NT2/D1 (cell line): ENCODE data around the gene TFIP11.

Source experiments
- SUZ12 ChIP-seq: IDR thresholded peaks from 2 replicates; pipeline ENCODE4 v1.6.1; 2011; ENCODE audit not compliant: insufficient read length, insufficient read depth; ENCODE audit errors: extremely low read depth
- ZNF274 ChIP-seq: IDR thresholded peaks from 2 replicates; pipeline ENCODE4 v1.6.1; 2011; ENCODE audit warnings: mild to moderate bottlenecking, low read depth, low read length

- TF ChIP-seq ZNF274 (no peak), SUZ12 (no peak)
These were observed 50.2 kb downstream of the TFIP11 start for GRCh38 chr22:26462051-26462450.
